CD4-positive, alpha-beta T cell treated with Interferon alpha-2 for 1 hour (primary cell): ENCODE results near the gene GRIFIN.

Experiments
- DNase-seq, 2 donors: peaks; one replicate each; pipeline ENCODE4 v3.0.0-alpha.2; 2020 to 2022

GRIFIN gene

GRCh38 chr7:2452643-2453270, 23.4 kb downstream of the GRIFIN start:
- DNase-seq, result no peak

- peak; percentile 12 to 19 for DNase-seq
These were observed 24.1 kb downstream of the GRIFIN start for GRCh38 chr7:2452074-2452507.

DNA sequence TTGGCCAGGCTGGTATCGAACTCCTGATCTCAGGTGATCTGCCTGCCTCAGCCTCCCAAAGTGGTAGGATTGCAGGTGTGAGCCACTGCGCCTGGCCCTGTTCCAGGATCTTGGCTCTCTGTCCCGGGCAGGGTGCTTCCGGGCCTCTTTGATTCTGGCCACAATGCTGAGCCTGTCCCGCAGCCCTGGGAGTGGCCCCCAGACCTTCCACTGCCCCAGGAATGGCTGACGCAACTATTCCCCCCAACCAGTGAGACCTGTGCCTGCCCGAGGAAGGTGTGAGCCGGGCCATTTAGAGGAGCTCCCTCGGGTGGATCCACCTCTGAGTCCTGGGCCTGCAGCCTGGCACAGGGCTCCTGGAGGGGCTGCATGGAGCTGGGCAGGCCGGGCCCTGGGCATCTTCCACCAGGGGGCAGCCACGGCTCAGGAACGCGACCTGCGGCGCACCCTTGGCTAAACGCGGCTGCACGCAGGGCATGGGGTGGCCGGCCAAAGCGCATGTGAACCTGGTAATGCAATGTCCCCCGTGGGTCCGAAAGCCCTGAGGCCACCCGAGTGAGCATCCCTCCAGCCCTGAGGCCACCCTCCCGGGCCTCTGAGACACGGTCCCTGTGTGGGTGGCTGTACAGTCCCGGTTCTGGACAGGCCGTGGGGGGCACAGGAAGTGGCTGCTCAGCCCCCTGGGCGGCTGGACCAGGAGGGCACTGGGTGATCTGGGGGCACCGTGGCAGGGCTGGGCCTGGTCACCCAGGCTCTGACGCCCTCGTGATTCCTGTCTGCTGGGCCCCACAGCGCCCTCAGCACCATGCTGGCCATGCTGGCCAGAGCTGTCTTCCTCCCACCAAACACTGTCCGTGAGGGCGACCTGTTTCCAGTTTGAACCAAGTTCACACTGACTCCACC, 24.8 kb downstream of the GRIFIN start:
- peak; percentile 75 to 77 for DNase-seq

DNA sequence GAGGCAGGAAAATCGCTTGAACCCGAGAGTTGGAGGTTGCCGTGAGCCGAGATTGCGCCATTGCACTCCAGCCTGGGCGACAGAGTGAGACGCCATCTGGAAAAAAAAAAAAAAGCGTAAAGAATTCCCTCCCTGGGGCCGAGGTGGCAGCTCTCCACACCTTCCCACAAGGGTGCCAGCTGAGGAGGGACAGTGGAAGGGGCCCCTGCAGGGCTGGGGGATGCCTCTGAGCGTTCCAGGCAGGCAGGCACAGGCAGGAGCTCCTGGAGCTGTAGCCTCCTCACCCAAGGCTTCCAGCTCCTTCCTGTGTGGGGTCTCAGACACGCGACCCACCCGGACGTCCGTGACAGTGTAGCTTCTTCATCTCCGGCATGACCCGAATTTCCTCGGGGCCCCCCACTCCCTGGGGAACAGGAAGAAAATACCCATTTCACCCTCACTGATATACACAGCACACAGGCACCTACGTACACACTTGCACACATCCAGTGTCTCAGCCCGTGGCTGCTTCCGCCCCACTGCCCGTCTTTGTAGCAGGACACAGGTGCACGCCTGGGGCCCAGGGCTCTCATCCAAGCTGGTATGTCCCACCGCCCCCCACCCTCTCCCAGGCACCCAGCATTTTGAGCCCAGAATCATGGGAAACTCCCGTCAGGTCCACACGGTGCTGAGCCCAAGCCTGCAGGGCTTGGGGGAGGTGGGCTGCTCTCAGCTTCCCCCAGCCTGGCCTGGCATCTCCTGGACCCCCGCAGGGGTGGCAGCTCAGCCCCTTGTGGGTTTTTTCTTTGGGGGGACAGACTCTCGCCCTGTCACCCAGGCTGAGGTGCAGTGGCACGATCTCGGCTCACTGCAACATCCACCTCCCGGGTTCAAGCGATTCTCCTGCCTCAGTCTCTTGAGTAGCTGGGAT, 25.7 kb downstream of the GRIFIN start:
- DNase-seq, result no peak

GRCh38 chr7:2446676-2447075, 29.5 kb downstream of the GRIFIN start:
- DNase-seq, result no peak

DNA sequence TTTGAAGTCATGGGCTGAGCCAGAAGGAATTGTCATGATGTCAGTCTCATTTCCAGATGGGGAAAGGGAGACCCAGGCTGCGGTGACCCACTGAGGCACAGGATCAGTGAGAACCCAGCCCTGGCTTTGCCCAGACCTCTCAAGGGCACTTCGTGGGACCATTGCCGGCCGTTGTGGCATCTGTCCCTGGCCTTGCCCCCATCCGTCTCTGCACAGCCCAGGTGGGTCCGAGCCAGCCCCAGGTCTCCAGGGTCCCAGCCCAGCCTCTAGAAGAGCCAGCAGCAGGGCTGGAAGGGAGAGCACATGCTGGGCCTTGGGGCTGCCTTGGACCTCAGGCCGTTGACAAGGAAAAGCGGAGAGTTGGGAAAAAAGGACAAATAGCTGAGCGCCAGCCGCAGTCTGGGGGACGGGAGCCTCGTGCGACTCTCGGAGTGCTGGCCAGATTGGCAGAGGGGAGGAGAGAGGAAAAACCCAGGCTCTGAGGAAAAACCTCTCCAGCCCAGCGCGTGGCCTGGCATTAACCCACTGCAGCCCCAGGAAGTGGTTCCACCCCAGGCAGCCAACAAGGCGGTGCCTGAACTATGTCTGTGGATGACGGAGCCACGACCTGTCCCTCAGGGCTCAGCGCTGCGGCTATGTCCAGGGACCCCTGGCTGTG, 30.2 kb downstream of the GRIFIN start:
- DNase-seq, result no peak

DNA sequence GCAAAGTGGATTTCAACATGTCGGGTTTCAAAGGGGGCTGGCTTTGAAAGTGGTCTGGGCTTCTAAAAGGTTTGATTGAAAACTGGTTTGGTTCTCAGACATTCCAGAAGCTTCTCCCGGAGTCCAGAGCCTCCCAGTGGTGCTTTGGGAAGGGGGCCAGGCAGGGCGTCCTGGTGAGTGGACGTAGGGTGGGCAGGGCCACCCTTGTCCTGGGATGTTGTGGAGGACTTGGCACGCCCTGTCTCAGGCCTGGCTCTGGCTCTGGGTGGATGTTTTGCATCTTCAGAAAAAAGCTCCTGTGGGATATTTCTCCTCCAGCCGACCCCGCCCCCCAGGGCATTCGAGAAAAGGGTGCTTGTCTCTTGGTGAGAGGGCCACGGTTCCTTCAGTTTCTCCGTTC, 31.2 kb downstream of the GRIFIN start:
- no peak for DNase-seq

GRCh38 chr7:2444476-2444875, 31.7 kb downstream of the GRIFIN start:
- no peak for DNase-seq

DNA sequence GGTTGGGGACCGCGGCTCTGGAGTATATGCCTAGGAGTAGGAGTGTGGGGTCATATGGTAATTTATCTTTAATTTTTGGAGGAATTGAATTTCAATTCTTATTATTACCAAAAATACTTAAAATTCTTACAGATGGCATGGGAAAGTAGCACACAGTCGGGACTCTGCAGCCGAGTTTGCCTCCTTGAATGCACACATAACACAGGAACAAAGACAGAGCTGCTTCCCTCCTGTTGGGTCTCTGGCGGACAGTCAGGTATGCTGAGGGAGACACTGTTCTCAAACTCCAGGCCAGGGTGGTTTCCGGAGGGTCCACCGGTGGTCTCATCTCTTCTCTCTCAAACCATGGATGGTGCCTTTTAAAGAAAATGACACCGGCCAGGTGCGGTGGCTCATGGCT, 32.7 kb downstream of the GRIFIN start:
- no peak for DNase-seq

DNA sequence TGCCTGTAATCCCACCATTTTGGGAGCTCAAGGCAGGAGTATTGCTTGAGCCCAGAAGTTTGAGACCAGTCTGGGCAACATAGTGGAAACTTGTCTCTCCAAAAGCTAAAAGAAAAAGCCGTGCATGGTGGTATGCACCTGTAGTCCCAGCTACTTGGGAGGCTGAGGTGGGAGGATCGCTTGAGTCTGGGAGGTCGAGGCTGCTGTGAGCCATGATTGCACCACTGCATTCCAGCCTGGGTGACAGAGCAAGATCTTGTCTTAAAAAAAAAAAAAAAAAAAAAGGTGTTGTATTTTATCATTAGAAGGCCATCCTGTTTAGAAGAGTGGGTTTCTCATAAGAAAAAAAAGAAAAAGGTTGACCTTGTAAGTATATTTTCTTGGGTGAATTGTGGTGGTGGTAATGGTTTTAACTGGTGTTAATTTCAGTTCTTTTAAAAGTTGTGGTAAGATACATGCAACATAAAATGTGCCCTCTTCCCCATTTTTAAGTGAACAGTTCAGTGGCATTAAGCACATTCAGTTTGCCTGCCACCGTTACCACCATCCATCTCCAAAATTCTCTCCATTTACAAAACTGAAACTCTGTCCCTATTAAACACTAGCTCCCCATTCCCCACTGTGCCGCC, 34.7 kb downstream of the GRIFIN start:
- DNase-seq, result no peak

- no peak for DNase-seq
These were observed 35.5 kb downstream of the GRIFIN start for GRCh38 chr7:2440608-2441245.

DNA sequence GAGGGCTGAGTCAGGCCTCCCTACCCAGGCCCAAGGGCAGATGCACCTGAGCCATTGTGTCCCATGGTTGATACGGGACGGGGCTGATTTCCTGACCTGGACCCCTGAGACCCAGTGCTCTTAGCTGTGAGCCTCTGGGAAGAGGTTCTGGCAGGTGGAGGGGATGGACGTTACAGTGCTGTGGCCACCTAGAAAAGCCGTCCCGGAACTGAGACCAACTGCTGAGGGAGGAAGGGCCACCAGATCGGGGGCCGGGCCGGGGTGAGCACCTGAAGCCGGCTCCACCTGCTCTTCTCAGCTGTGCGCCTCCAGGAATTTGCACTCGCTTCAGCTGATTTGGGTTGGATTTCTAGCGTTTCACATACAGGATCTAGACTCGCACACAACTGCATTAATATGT, 37.4 kb downstream of the GRIFIN start:
- DNase-seq, result no peak

DNA sequence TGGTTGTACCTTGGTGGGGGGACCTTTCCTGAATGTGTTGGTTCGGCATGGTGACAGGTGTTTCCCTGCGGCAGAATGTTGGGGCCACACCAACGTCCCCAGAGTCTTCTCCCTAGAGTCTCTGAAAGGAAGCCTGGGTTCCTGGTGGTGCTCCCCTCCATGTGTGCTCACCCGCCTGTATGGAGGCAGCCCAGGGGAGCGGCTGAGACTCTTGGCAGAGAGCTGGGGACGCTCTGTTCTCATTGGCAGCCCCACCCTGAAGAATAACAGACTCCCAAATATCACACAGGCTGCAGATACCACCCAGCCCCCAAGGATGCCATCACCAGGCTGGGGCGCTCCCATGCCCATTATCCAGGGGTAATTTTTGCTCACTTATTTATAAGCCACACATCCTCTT, 38.0 kb downstream of the GRIFIN start:
- no peak for DNase-seq

- no peak for DNase-seq
These were observed 38.6 kb downstream of the GRIFIN start for GRCh38 chr7:2437537-2438148.

DNA sequence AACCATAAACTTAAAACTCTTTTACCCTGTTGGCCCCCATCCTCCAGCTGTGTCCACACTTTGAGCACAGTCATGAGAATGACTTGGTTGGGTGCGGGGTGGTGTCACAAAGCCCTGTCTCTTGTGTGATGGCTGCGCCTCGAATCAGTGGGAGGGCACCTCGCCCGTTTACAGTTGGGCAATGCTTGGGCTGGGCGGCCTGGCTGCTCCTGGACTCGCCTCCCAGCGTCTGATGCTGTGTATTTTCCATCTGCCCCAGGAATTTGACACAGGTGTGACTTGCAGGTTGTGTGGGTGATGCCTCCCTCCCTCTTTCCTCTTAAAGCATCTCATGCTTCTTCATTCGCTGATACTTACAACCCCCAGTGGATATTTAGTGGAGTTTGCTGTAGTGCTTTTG, 39.1 kb downstream of the GRIFIN start:
- DNase-seq, result no peak

DNA sequence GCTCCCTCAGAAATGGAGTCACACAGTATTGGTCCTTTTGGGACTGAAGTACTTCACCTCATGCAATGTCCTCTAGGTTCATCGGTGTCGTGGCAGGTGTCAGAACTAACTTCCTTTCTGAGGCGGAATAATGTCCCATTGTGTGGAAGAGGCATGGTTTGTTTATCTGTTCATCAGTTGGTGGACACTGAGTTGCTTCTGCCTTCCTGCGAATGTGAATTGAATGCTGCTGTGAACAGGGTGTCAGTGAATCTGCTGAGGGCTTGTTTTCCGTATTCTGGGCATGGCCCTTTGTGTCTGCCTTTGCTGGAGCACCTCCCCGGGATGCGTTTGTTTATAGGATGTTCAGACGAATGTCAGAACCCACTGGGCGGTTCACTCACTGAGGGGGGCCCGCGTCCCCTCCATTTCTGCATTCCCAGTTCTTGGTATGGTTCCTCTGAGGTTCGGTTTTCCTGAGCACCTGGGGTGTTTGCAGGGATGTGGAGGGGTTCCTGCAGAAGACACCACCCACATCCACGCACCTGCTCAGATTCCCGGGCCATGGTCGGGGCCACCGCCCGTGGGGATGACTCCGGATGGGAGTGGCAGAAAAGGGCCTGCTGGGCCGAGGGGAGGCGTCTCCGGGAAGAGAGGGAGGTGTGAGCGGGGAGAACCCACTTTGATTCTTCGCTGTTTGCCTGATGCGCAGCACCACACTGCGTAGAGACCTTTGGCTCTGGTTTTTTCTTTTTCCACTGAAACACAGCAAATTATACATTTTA, 39.7 kb downstream of the GRIFIN start:
- DNase-seq, result no peak

DNA sequence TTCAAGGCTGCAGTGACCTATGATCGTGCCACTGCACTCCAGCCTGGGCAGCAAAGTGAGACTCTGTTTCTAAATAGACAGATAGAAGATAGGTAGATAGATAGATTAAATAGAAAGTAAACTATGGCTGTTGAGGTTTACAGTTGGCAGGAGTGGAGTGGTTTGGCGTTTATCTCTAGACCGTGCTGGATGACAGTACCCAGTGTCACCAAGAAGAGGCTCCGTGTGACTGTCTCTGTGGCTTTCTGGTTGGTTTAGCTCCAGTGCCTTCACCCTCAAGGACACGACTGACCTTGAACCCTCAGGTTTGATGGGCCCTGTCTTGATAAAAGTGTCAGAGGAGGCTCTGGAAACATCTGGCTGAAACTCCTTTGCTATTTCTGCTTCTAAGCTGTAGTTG, 41.1 kb downstream of the GRIFIN start:
- no peak for DNase-seq

- no peak for DNase-seq
These were observed 42.3 kb downstream of the GRIFIN start for GRCh38 chr7:2433713-2434550.

GRCh38 chr7:2432910-2433712, 43.1 kb downstream of the GRIFIN start:
- no peak for DNase-seq
